ENCODE data around the gene RIPK3.

RIPK3 gene

DNA sequence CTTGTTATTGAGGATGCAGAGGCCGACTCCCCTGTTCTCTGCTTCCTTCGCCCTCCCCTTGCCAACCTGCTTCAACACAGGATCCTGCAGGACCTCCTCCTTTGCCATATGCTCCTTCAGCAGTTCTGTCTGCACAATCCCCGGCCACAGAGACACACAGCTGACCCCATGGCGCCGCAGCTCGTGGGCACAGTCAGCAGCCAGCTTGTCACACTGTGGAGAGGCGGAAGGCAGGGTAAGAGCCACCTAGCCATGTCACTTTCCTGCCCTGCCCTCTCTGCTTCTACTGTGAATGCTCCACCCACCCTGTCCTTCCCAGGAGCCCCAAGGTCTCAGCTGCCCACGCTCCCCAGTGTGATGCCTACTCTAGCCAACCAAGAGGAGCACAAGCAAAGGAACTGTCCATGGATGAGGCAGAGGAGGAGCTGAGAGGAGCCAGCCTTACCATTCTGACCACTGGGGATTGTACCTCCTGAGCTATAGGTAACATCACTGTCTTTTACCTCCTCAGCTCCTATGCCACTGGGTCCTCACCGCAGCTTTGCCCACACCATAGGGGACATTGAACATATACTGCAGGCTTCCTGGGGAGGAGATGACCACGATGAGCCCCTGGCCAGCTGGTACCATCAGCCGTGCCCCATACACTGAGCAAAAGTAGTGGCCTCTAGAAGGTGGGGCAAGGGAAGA is 47.5 kb downstream of the RIPK3 start:
- H3K4me1 ChIP-seq (ENCODE audit: control insufficient read depth, insufficient read depth, low read length): no peaks in the 10 kb centered on the region
- 93 to 94% methylated on average over 11 of the region's 11 CpGs for WGBS, 2 experiments
- no peak overlapping the region for H3K4me3 ChIP-seq (ENCODE audit: insufficient read depth, low read depth, low read length)
- H3K36me3 ChIP-seq (ENCODE audit: control insufficient read depth, insufficient read depth, low read length): peaks cover 5% of the 10 kb centered on the region
- H3K27ac ChIP-seq (ENCODE audit: insufficient read depth, low read depth, low read length, poor library complexity, severe bottlenecking): no peak overlapping the region
- H3K9me3 ChIP-seq (ENCODE audit: control insufficient read depth, low read length): no peaks in the 10 kb centered on the region
- no peaks in the 10 kb centered on the region for H3K27me3 ChIP-seq (ENCODE audit: control insufficient read depth, insufficient read depth, low read length, poor library complexity, severe bottlenecking)

DNA sequence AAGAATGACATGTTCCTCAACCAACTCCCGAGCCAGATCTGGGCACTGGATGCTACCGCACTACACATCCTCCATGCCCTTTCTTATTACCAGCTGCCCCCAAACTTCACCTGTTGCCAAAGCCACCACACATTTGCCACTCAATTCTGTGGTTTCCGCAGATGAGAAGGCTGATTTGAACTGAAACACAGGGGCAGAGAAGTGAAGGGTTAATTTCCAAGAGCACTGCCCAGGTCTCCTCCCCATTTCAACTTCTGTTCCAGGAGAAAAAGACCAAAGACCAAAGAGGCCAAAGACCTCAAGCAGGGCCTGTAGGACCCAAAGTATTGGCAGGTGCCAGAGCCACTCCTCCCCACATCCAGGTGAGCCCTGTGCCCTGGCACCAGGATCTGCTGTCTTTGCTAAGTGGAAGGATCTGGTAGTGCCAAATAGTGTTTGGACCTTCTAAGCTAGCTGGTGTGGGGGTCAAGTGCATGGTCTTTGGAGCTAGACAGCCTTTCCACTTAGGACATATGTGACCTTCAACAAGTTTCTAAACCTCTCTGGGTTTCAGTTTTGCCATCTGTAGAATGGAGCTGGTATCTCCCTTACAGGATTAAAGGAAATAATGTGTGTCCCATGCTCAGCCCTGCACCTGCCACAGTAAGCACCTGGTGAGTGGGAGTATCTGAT is 48.2 kb downstream of the RIPK3 start:
- WGBS, 2 experiments: 94 to 96% methylated on average over 3 of the region's 3 CpGs
- Histone ChIP-seq H3K27ac (ENCODE audit: insufficient read depth, low read depth, low read length, poor library complexity, severe bottlenecking) (no peak overlapping the region), H3K4me3 (ENCODE audit: insufficient read depth, low read depth, low read length) (no peak overlapping the region), H3K36me3 (ENCODE audit: control insufficient read depth, insufficient read depth, low read length) (peaks cover 5% of the 10 kb centered on the region), H3K4me1 (ENCODE audit: control insufficient read depth, insufficient read depth, low read length) (no peaks in the 10 kb centered on the region), H3K9me3 (ENCODE audit: control insufficient read depth, low read length) (no peaks in the 10 kb centered on the region), H3K27me3 (ENCODE audit: control insufficient read depth, insufficient read depth, low read length, poor library complexity, severe bottlenecking) (no peaks in the 10 kb centered on the region)

DNA sequence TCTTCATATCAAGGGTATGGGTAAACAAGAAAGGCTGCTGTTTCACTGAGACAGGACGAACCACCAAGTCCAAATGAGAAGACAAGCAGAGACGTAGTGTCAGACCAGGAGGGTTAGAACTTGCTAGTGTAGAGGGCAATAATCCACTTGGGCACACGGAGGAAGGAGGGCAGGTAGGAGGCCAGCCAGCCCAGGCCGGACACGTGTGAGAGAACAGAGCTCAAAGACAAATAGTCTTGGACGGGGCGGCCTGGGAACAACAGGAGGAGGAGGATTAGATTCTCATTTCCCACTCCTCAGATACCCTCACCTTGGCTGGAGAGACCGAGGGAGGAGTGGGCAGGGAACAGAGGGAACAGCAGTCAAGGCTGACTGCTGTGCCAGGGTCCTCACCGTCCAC is 49.0 kb downstream of the RIPK3 start:
- Histone ChIP-seq H3K4me1 (ENCODE audit: control insufficient read depth, insufficient read depth, low read length) (no peaks in the 10 kb centered on the region), H3K4me3 (ENCODE audit: insufficient read depth, low read depth, low read length) (no peak overlapping the region), H3K27ac (ENCODE audit: insufficient read depth, low read depth, low read length, poor library complexity, severe bottlenecking) (no peak overlapping the region), H3K27me3 (ENCODE audit: control insufficient read depth, insufficient read depth, low read length, poor library complexity, severe bottlenecking) (no peaks in the 10 kb centered on the region), H3K9me3 (ENCODE audit: control insufficient read depth, low read length) (no peaks in the 10 kb centered on the region), H3K36me3 (ENCODE audit: control insufficient read depth, insufficient read depth, low read length) (no peaks in the 10 kb centered on the region)
- 93 to 94% methylated on average over 8 to 9 of the region's 9 CpGs for WGBS, 2 experiments

DNA sequence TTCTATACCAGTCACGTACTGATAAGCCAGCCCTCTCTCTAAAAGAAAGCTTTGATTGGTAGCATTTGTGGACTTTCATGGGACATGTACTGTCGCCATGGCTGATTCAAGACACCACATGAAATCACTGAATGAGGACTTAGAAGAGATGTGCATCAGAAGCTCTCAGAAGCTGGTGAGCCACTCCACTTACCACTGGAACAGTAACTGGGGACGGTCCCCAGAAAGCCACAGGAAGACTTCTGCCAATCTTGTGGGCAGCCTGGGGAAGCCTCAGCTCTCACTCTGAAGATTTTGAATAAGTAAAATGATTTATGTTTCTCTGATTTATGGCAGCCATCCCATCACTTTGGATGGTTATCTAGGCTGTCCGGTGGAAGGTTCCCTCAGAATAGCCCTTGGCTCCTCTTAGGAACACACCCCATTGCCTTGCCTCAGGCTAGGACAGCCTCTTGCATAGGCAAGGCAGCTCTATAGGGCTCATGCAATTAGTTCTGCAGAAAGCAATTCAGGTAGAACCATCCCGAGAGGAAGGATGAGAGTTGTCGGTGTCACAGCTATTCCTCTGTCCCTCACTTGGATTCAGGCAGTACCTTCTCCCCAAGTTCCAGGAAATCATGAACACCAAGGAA is 50.0 kb downstream of the RIPK3 start:
- H3K4me1 ChIP-seq (ENCODE audit: control insufficient read depth, insufficient read depth, low read length): no peaks in the 10 kb centered on the region
- WGBS, 2 experiments: 75 to 80% methylated on average over 6 of the region's 6 CpGs

DNA sequence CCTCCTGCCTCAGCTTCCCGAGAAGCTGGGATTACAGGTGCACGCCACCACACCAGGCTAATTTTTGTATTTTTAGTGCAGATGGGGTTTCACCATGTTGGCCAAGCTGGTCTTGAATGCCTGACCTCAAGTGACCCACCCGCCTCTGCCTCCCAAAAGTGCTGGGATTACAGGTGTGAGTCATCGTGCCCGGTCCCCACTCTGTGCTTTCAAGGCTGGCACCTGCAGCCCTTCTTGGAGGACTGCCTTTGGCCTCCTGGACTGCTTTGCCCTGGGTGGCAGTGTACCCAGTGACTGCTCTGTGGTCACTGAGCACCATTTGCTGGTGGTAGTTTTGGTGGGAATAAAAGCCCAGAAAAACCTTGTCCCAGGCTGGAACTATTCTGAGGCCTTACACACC is 52.8 kb downstream of the RIPK3 start:
- Histone ChIP-seq H3K4me3 (ENCODE audit: insufficient read depth, low read depth, low read length) (no peak overlapping the region), H3K4me1 (ENCODE audit: control insufficient read depth, insufficient read depth, low read length) (no peaks in the 10 kb centered on the region), H3K27me3 (ENCODE audit: control insufficient read depth, insufficient read depth, low read length, poor library complexity, severe bottlenecking) (no peaks in the 10 kb centered on the region), H3K9me3 (ENCODE audit: control insufficient read depth, low read length) (no peaks in the 10 kb centered on the region), H3K36me3 (ENCODE audit: control insufficient read depth, insufficient read depth, low read length) (no peaks in the 10 kb centered on the region), H3K27ac (ENCODE audit: insufficient read depth, low read depth, low read length, poor library complexity, severe bottlenecking) (no peak overlapping the region)
- WGBS, 2 experiments: 88 to 94% methylated on average over 5 of the region's 5 CpGs

More for the DNA sequence above, 50.0 kb downstream of the RIPK3 start:
- Histone ChIP-seq H3K4me3 (ENCODE audit: insufficient read depth, low read depth, low read length) (no peak overlapping the region), H3K9me3 (ENCODE audit: control insufficient read depth, low read length) (no peaks in the 10 kb centered on the region), H3K27me3 (ENCODE audit: control insufficient read depth, insufficient read depth, low read length, poor library complexity, severe bottlenecking) (no peaks in the 10 kb centered on the region), H3K36me3 (ENCODE audit: control insufficient read depth, insufficient read depth, low read length) (no peaks in the 10 kb centered on the region), H3K27ac (ENCODE audit: insufficient read depth, low read depth, low read length, poor library complexity, severe bottlenecking) (no peak overlapping the region)

All from ectodermal cell (in vitro differentiated cells).